OCI-LY7 (cell line): ENCODE measurements around the gene SIRPG. TPM values are rescaled to one million over a fixed set of nuclear protein-coding genes. Genes with fewer than 3 reads are reported as not detected.
A peak's percentile ranks its signal among the peaks of the same experiment; 100 is the strongest.

ENCODE experiments used
- BruUV-seq: library from RNA; stranded (reverse); fragments of 400-500 nt; replicated peaks from 2 replicates; lab custom pipeline; 2021; lab: Mats Ljungman, UMichigan
- CTCF ChIA-PET: fragments of 300-600 bp; sonication (Branson Sonifier 250); formaldehyde crosslinking; loops from one replicate; lab custom pipeline; 2022; ENCODE audit warnings: antibody characterized with exemption; ENCODE audit not compliant: unreplicated experiment; lab: Charles Lee
- POLR2A ChIA-PET: fragments of 300-600 bp; sonication (Branson Sonifier 250); formaldehyde crosslinking; loops from one replicate; lab custom pipeline; 2022; ENCODE audit warnings: antibody characterized with exemption; lab: Charles Lee
- DNase-seq: peaks from one replicate; pipeline ENCODE4 v3.0.0-alpha.2; 2015; ENCODE audit warnings: low spot score
- H2AFZ ChIP-seq: fragments of 200-600 bp; sonication (generic), shearing (Covaris generic); 2 replicates; pipeline ENCODE4 v1.6.1; 2014; ENCODE audit warnings: mild to moderate bottlenecking, antibody characterized with exemption, low read length, moderate library complexity
- H3K27ac ChIP-seq: fragments of 200-600 bp; sonication (generic); 2 replicates; pipeline ENCODE4 v1.5.1; 2014; ENCODE audit warnings: mixed run types, low read depth, mild to moderate bottlenecking, moderate library complexity, low read length, inconsistent platforms; ENCODE audit not compliant: poor library complexity, severe bottlenecking
- H3K36me3 ChIP-seq: fragments of 200-600 bp; sonication (generic); 2 replicates; pipeline ENCODE4 v1.6.1; 2014; ENCODE audit warnings: mild to moderate bottlenecking, antibody characterized with exemption, low read length, moderate library complexity, mixed read lengths; ENCODE audit not compliant: insufficient read depth
- H3K4me1 ChIP-seq: fragments of 200-600 bp; sonication (generic); 2 replicates; pipeline ENCODE4 v1.5.1; 2014; ENCODE audit warnings: mild to moderate bottlenecking, low read length; ENCODE audit not compliant: insufficient read depth, poor library complexity, severe bottlenecking
- H3K4me2 ChIP-seq: fragments of 200-600 bp; sonication (generic); 2 replicates; pipeline ENCODE4 v1.6.1; 2014; ENCODE audit warnings: mild to moderate bottlenecking, low read length
- H3K4me3 ChIP-seq: fragments of 200-600 bp; sonication (generic); 2 replicates; pipeline ENCODE4 v1.5.1; 2014; ENCODE audit warnings: mild to moderate bottlenecking, low read depth, low read length; ENCODE audit not compliant: poor library complexity, severe bottlenecking
- H3K79me2 ChIP-seq: fragments of 200-600 bp; sonication (generic); 2 replicates; pipeline ENCODE4 v1.6.1; 2016; ENCODE audit warnings: low read depth, mild to moderate bottlenecking, low read length, moderate library complexity, mixed read lengths; ENCODE audit not compliant: insufficient read depth
- H3K9me2 ChIP-seq: fragments of 200-600 bp; sonication (generic); 2 replicates; pipeline ENCODE4 v1.6.1; 2016; ENCODE audit warnings: mild to moderate bottlenecking, low read length, mixed read lengths; ENCODE audit not compliant: insufficient read depth
- H3K9me3 ChIP-seq: fragments of 200-600 bp; sonication (generic); 2 replicates; pipeline ENCODE4 v1.6.1; 2014; ENCODE audit warnings: mild to moderate bottlenecking, mixed run types, low read length, mixed read lengths
- H4K20me1 ChIP-seq: fragments of 200-600 bp; sonication (generic); 2 replicates; pipeline ENCODE4 v1.6.1; 2014; ENCODE audit warnings: mild to moderate bottlenecking, antibody characterized with exemption, low read length, moderate library complexity, mixed read lengths; ENCODE audit not compliant: insufficient read depth
- EZH2phosphoT487 ChIP-seq: fragments of 200-600 bp; sonication (generic); IDR thresholded peaks from 2 replicates; pipeline ENCODE4 v1.6.1; 2018; ENCODE audit warnings: low read depth, borderline replicate concordance, mild to moderate bottlenecking, mixed run types, antibody characterized with exemption, low read length, moderate library complexity, mixed read lengths
- intact Hi-C: fragments of 100-400 bp; cut with micrococcal nuclease; formaldehyde crosslinking; loops from one replicate; pipeline ENCODE4 v1.10.0; 2022; ENCODE audit not compliant: unreplicated experiment
- total RNA-seq, 2 experiments: library from RNA; depleted of rRNA in 1 of 2; stranded (reverse); fragments of >200 nt in 1 of 2; shearing (Covaris generic) in 1 of 2; gene quantifications; 2 replicates each; pipeline ENCODE4 v1.2.3, GENCODE V29; 2014 to 2022
- TF ChIP-seq, protein P1 (sequence below): fragments of 200-600 bp; sonication (generic); conservative IDR thresholded peaks from 2 replicates; pipeline ENCODE4 v1.5.1; 2014; ENCODE audit warnings: mild to moderate bottlenecking, antibody characterized with exemption, low read length, moderate library complexity, mixed read lengths

The SIRPG gene
- total RNA-seq, 2 experiments from 2014 or later: not detected

DNA sequence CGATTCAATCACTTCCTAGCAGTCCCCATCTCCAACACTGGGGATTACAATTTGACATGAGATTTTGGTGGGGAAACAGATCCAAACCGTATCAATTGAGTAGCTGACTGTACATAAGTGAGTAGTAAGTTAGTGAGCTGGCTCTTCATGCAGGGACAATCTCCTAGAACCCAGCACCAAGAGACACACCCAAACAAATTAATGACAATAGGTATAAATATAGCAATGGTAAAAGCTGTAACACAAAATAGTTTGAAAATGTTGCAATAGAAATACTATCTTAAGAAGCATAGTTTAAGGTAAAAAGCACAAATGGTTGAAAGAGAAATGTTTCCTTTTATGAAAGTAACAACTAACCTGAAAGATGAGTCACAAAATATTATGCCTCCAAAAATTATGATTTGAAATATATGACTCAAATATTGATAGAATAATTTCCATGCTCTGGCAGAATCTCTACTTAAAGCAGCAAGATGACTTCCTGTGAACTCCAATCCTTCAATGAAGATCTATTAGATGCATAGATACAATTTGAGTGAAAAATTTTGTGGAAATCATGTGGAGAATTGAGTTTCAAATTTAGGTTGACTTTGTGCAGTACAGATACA, 32.4 kb downstream of the SIRPG start:
- H3K4me1 ChIP-seq: no peaks in the 10 kb centered on the region
- ChIA-PET POLR2A (no interaction called here), CTCF (no interaction called here)
- BruUV-seq: no TSS peak
- H3K9me3 ChIP-seq: no peaks in the 10 kb centered on the region
- H4K20me1 ChIP-seq: no peaks in the 10 kb centered on the region
- no peaks in the 10 kb centered on the region for H3K36me3 ChIP-seq
- no peak overlapping the region for H2AFZ ChIP-seq
- no peak overlapping the region for H3K27ac ChIP-seq
- no peak overlapping the region for H3K4me2 ChIP-seq
- intact Hi-C loops: loop anchor here (2.0 kb wide), 1 partner anchor 88 kb away; no protein-coding TSS in a partner anchor
- H3K4me3 ChIP-seq: no peak overlapping the region
- no peaks in the 10 kb centered on the region for H3K9me2 ChIP-seq
- no peak for TF ChIP-seq EZH2phosphoT487
- TF ChIP-seq, protein P1, sequence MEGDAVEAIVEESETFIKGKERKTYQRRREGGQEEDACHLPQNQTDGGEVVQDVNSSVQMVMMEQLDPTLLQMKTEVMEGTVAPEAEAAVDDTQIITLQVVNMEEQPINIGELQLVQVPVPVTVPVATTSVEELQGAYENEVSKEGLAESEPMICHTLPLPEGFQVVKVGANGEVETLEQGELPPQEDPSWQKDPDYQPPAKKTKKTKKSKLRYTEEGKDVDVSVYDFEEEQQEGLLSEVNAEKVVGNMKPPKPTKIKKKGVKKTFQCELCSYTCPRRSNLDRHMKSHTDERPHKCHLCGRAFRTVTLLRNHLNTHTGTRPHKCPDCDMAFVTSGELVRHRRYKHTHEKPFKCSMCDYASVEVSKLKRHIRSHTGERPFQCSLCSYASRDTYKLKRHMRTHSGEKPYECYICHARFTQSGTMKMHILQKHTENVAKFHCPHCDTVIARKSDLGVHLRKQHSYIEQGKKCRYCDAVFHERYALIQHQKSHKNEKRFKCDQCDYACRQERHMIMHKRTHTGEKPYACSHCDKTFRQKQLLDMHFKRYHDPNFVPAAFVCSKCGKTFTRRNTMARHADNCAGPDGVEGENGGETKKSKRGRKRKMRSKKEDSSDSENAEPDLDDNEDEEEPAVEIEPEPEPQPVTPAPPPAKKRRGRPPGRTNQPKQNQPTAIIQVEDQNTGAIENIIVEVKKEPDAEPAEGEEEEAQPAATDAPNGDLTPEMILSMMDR: no peak
- H3K79me2 ChIP-seq: no peaks in the 10 kb centered on the region
- DNase-seq: no peak

DNA sequence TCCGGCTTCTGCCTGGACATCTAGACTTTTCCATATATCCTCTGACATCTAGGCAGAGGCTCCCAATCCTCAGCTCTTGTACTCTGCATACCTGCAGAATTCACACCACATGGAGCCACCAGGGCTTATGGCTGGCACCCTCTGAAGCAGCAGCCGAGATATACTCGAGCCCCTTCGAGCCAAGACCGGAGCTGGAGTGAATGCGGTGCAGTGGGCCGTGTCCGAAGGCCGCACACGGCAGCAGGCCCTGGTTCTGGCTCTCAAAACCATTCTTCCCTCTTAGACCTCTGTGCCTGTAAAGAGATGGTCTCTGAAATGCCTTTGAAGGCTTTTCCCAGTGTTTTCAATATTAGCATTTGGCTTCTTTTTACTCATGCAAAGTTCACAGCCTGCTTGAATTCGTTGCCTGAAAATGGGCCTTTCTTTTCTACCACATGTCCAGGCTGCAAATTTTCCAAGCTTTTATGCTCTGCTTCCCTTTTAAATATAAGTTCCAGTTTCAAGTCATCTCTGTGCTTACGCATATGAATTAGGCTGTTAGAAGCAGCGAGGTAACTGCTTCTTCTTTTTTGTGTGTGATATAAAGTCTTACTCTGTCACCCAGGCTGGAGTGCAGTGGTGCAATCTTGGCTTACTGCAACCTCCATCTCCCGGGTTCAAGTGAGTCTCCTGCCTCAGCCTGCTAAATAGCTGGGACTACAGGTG, 33.9 kb downstream of the SIRPG start:
- TF ChIP-seq, protein P1: no peak
- TF ChIP-seq EZH2phosphoT487: no peak
- Histone ChIP-seq H3K9me2 (no peaks in the 10 kb centered on the region), H3K4me1 (no peaks in the 10 kb centered on the region), H3K9me3 (no peaks in the 10 kb centered on the region), H3K79me2 (no peaks in the 10 kb centered on the region), H3K4me3 (no peak overlapping the region), H2AFZ (no peak overlapping the region), H3K27ac (no peak overlapping the region), H3K4me2 (no peak overlapping the region), H3K36me3 (no peaks in the 10 kb centered on the region), H4K20me1 (no peaks in the 10 kb centered on the region)
- POLR2A ChIA-PET: no interaction called here
- DNase-seq: no peak
- intact Hi-C loops: loop anchor here (2.0 kb wide), 1 partner anchor 87 kb away; no protein-coding TSS in a partner anchor
- CTCF ChIA-PET: no interaction called here
- no TSS peak for BruUV-seq

DNA sequence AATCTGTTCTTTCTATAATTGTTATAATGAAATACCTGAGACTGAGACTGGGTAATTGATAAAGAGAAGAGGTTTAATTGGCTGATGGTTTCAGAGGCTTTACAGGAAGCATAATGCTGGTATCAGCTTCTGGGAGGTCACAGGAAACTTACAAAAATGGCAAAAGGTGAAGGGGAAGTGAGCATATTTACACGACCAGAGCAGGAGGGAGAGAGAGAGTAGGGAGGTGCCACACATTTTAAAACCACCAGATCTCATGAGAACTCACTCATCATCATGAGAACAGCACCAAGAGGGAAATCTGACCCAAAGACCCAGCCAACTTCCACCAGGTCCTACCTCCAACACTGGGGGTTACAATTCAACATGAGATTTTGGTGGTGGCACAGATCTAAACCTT, 35.1 kb downstream of the SIRPG start:
- POLR2A ChIA-PET: no interaction called here
- BruUV-seq: no TSS peak
- CTCF ChIA-PET: no interaction called here
- Histone ChIP-seq H3K4me3 (no peak overlapping the region), H3K27ac (no peak overlapping the region), H3K4me2 (no peak overlapping the region), H3K9me2 (no peaks in the 10 kb centered on the region), H2AFZ (no peak overlapping the region), H3K36me3 (no peaks in the 10 kb centered on the region), H4K20me1 (no peaks in the 10 kb centered on the region), H3K4me1 (no peaks in the 10 kb centered on the region), H3K9me3 (no peaks in the 10 kb centered on the region), H3K79me2 (no peaks in the 10 kb centered on the region)
- intact Hi-C loops: no loop called here
- peak; percentile 20 for DNase-seq
- no peak for TF ChIP-seq EZH2phosphoT487
- TF ChIP-seq, protein P1: no peak
